GM12801 (cell line): ENCODE results near the gene OGFOD3.

Experiments used
- TF ChIP-seq, protein P1 (sequence below): IDR thresholded peaks from one replicate; pipeline ENCODE4 v1.5.1; 2011; ENCODE audit warnings: control low read depth; ENCODE audit not compliant: insufficient read length; ENCODE audit errors: extremely low read depth

OGFOD3 gene

GRCh38 chr17:82443465-82444283 lies 25.3 kb upstream of the OGFOD3 start:
- TF ChIP-seq, protein P1, sequence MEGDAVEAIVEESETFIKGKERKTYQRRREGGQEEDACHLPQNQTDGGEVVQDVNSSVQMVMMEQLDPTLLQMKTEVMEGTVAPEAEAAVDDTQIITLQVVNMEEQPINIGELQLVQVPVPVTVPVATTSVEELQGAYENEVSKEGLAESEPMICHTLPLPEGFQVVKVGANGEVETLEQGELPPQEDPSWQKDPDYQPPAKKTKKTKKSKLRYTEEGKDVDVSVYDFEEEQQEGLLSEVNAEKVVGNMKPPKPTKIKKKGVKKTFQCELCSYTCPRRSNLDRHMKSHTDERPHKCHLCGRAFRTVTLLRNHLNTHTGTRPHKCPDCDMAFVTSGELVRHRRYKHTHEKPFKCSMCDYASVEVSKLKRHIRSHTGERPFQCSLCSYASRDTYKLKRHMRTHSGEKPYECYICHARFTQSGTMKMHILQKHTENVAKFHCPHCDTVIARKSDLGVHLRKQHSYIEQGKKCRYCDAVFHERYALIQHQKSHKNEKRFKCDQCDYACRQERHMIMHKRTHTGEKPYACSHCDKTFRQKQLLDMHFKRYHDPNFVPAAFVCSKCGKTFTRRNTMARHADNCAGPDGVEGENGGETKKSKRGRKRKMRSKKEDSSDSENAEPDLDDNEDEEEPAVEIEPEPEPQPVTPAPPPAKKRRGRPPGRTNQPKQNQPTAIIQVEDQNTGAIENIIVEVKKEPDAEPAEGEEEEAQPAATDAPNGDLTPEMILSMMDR, result no peak

DNA sequence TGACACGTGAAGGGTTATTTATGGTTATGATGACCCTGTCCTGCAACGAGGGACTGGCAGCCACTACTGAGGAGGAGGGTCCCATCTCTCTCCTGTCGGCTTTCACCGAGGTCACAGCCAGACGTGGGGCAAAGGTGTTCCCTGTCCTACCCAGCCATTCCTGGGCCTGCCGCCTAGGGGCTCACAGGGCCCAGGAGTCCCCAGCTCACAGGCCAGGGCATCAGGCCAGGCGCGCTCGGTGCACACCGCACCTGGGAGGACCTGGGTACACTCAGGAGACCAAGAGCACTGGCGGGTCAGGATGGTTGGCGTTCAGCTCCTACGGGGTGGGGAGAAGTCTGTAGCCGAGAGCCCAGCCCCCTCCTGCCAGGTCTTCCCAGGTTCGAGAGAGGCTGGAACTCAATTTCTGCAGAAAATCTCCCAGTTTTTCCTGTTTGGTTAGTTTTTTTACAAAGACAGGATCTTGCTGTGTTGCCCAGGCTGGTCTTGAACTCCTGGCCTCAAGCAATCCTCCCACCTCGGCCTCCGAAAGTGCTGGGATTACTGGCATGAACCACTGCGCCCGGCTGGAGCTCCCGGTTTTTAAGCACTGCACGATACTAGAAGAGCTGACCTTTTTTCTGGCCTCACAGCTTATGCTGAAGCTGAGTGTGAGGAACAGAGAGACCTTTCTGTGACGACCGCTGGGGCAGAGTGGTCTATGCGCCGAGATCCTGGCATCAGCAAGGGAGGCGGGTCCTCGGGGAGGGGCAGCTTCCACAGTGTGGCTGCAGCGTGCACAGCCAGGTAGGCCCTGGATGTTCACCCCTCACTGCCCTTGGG lies 24.5 kb upstream of the OGFOD3 start:
- TF ChIP-seq, protein P1, result no peak

DNA sequence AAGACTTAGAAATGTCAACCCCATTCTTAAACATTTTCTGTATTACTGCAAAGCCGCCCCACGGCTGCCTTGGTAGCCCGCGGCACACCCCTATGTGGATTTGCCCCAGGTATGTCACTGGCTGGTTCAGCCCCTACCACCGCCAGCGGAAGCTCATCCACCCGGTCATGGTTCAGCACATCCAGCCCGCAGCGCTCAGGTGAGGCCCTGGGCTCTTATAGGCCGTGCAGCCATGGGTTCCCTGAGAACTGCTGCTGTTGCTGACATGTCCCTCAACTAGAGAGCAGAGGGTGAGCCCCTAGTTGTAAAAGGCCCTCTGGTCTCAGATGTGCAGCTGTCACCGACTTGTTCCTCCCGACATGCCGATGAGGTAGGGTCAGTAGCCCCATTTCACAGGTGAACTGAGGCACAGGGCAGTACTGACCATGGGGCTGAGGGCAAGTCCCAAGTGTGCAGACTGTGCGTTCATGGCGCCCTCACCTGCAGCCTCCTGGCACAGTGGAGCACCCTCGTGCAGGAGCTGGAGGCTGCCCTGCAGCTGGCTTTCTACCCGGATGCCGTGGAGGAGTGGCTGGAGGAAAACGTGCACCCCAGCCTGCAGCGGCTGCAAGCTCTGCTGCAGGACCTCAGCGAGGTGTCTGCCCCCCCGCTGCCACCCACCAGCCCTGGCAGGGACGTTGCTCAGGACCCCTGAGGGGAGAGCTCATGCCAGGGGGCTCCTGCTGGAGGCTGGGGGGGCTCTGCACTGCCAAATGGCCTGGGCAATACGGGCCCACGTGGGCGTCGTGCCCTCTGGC lies 23.5 kb upstream of the OGFOD3 start:
- TF ChIP-seq, protein P1, result no peak

DNA sequence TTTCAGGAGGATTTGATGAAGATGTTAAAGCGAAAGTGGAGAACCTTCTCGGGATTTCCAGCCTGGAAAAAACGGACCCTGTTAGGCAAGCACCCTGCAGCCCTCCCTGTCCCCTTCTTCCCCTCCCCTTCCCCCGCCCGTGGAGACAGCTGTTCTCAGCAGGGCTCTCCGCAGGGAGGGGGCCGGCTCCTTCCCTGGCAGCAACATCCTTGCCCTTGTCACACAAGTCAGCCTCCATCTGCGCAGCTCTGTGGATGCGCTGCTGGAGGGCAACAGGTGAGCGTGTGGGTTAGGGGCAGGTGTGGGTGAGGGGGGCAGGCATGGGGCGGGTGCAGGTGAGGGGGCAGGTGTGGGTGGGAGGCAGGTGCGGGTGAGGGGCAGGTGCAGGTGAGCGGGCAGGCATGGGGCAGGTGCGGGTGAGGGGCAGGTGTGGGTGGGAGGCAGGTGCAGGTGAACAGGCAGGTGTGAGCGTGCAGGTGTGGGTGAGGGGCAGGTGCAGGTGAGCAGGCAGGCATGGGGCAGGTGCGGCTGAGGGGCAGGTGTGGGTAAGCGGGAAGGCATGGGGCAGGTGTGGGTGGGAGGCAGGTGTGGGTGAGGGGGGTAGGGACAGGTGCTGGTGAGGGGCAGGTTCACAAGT lies 22.7 kb upstream of the OGFOD3 start:
- TF ChIP-seq, protein P1, result no peak

- TF ChIP-seq, protein P1, result no peak
Observed at GRCh38 chr17:82440469-82440981, 22.1 kb upstream of the OGFOD3 start.

GRCh38 chr17:82439829-82440365 lies 21.5 kb upstream of the OGFOD3 start:
- TF ChIP-seq, protein P1, result no peak
